A673 (cell line): ENCODE measurements around the gene RAB2B.

ENCODE experiments used
- CTCF ChIP-seq: fragments of 300-800, 200-600 bp; sonication (generic); conservative IDR thresholded peaks from 2 replicates; pipeline ENCODE4 v1.5.1; 2017; ENCODE audit warnings: low read depth, mild to moderate bottlenecking, antibody characterized with exemption, low read length, moderate library complexity, mixed read lengths
- EZH2 ChIP-seq: fragments of 200-600 bp; sonication (generic); IDR thresholded peaks from 2 replicates; pipeline ENCODE4 v1.6.1; 2017; ENCODE audit warnings: borderline replicate concordance, low read depth, mild to moderate bottlenecking, mixed read lengths, antibody characterized with exemption, low read length; ENCODE audit not compliant: poor library complexity, severe bottlenecking

- TF ChIP-seq CTCF (no peak), EZH2 (no peak)
These were observed 235 bp downstream of the RAB2B start for GRCh38 chr14:21476523-21476924.
